Mucosa of stomach (tissue), 1 donor: ENCODE results near the gene OR1I1.

Experiments
- H3K27me3 ChIP-seq: one replicate; pipeline ENCODE4 v1.7.0; 2013; ENCODE audit warnings: mild to moderate bottlenecking, low read length; ENCODE audit not compliant: control insufficient read depth, insufficient read depth
- H3K36me3 ChIP-seq: one replicate; pipeline ENCODE4 v1.7.0; 2013; ENCODE audit warnings: low read length; ENCODE audit not compliant: control insufficient read depth, insufficient read depth
- H3K4me1 ChIP-seq: one replicate; pipeline ENCODE4 v1.7.0; 2013; ENCODE audit warnings: mild to moderate bottlenecking, low read length; ENCODE audit not compliant: control insufficient read depth, insufficient read depth
- H3K4me3 ChIP-seq: one replicate; pipeline ENCODE4 v1.7.0; 2013; ENCODE audit warnings: low read length
- H3K9ac ChIP-seq: one replicate; pipeline ENCODE4 v1.7.0; 2013; ENCODE audit warnings: mild to moderate bottlenecking, low read length, moderate library complexity
- H3K9me3 ChIP-seq: one replicate; pipeline ENCODE4 v1.7.0; 2013; ENCODE audit warnings: mild to moderate bottlenecking, low read length, moderate library complexity; ENCODE audit not compliant: control insufficient read depth
- donor health status: Pancreatic carcinoma.

The OR1I1 gene

GRCh38 chr19:15101479-15102082, 19.6 kb downstream of the OR1I1 start:
- Histone ChIP-seq H3K4me1 (no peaks in the 10 kb centered on the region), H3K4me3 (no peak overlapping the region), H3K9me3 (no peaks in the 10 kb centered on the region), H3K9ac (no peak overlapping the region), H3K27me3 (peaks cover 8% of the 10 kb centered on the region), H3K36me3 (no peaks in the 10 kb centered on the region)

- H3K9ac ChIP-seq = no peak overlapping the region
- no peak overlapping the region for H3K4me3 ChIP-seq
- no peaks in the 10 kb centered on the region for H3K4me1 ChIP-seq
Observed at GRCh38 chr19:15104003-15104402, 22.0 kb downstream of the OR1I1 start.

GRCh38 chr19:15104411-15104810, 22.4 kb downstream of the OR1I1 start:
- Histone ChIP-seq H3K4me3 (no peak overlapping the region), H3K9me3 (no peaks in the 10 kb centered on the region), H3K4me1 (no peaks in the 10 kb centered on the region)

More at GRCh38 chr19:15104003-15104402, 22.0 kb downstream of the OR1I1 start:
- Histone ChIP-seq H3K9me3 (no peaks in the 10 kb centered on the region), H3K36me3 (no peaks in the 10 kb centered on the region), H3K27me3 (peaks cover 24% of the 10 kb centered on the region)

GRCh38 chr19:15105044-15105443, 23.0 kb downstream of the OR1I1 start:
- Histone ChIP-seq H3K27me3 (peaks cover 24% of the 10 kb centered on the region), H3K4me3 (no peak overlapping the region), H3K9ac (no peak overlapping the region), H3K9me3 (no peaks in the 10 kb centered on the region), H3K4me1 (no peaks in the 10 kb centered on the region), H3K36me3 (no peaks in the 10 kb centered on the region)

More at GRCh38 chr19:15104411-15104810, 22.4 kb downstream of the OR1I1 start:
- H3K27me3 ChIP-seq = peaks cover 24% of the 10 kb centered on the region
- H3K9ac ChIP-seq = no peak overlapping the region
- H3K36me3 ChIP-seq = no peaks in the 10 kb centered on the region

GRCh38 chr19:15107061-15108010, 25.3 kb downstream of the OR1I1 start, which contains the start of gene SYDE1:
Gene SYDE1, plus strand, starts transcription at chr19:15107401. Its CDS starts 33 bp downstream, at chr19:15107434.
- Histone ChIP-seq H3K27me3 (peaks cover 24% of the 10 kb centered on the region), H3K9ac (peak within 1 kb of the TSS; percentile 9), H3K36me3 (no peaks in the 10 kb centered on the region), H3K9me3 (no peaks in the 10 kb centered on the region), H3K4me1 (no peaks in the 10 kb centered on the region), H3K4me3 (peak within 1 kb of the TSS; percentile 14)

- H3K9ac ChIP-seq = peak overlapping the region; percentile 9
- no peaks in the 10 kb centered on the region for H3K9me3 ChIP-seq
- H3K27me3 ChIP-seq = peaks cover 24% of the 10 kb centered on the region
- peak overlapping the region; percentile 14 for H3K4me3 ChIP-seq
- no peaks in the 10 kb centered on the region for H3K36me3 ChIP-seq
- no peaks in the 10 kb centered on the region for H3K4me1 ChIP-seq
Observed at GRCh38 chr19:15108145-15108844, 26.3 kb downstream of the OR1I1 start.

GRCh38 chr19:15108845-15109767, 27.1 kb downstream of the OR1I1 start:
- H3K4me1 ChIP-seq = no peaks in the 10 kb centered on the region
- H3K9me3 ChIP-seq = no peaks in the 10 kb centered on the region
- no peak overlapping the region for H3K4me3 ChIP-seq
- H3K36me3 ChIP-seq = no peaks in the 10 kb centered on the region
- H3K9ac ChIP-seq = no peak overlapping the region
- peaks cover 24% of the 10 kb centered on the region for H3K27me3 ChIP-seq

- H3K27me3 ChIP-seq = peaks cover 24% of the 10 kb centered on the region
- no peaks in the 10 kb centered on the region for H3K36me3 ChIP-seq
- H3K4me3 ChIP-seq = no peak overlapping the region
- H3K4me1 ChIP-seq = no peaks in the 10 kb centered on the region
- no peak overlapping the region for H3K9ac ChIP-seq
- no peaks in the 10 kb centered on the region for H3K9me3 ChIP-seq
Observed at GRCh38 chr19:15109768-15110417, 27.9 kb downstream of the OR1I1 start.

GRCh38 chr19:15110418-15110815, 28.4 kb downstream of the OR1I1 start:
- H3K27me3 ChIP-seq = peaks cover 24% of the 10 kb centered on the region
- H3K4me3 ChIP-seq = no peak overlapping the region
- no peaks in the 10 kb centered on the region for H3K36me3 ChIP-seq

GRCh38 chr19:15111758-15112157, 29.7 kb downstream of the OR1I1 start:
- Histone ChIP-seq H3K9ac (no peak overlapping the region), H3K36me3 (no peaks in the 10 kb centered on the region), H3K27me3 (peaks cover 15% of the 10 kb centered on the region), H3K4me1 (no peaks in the 10 kb centered on the region), H3K4me3 (no peak overlapping the region), H3K9me3 (no peaks in the 10 kb centered on the region)

More at GRCh38 chr19:15110418-15110815, 28.4 kb downstream of the OR1I1 start:
- H3K9me3 ChIP-seq = no peaks in the 10 kb centered on the region
- no peaks in the 10 kb centered on the region for H3K4me1 ChIP-seq
- H3K9ac ChIP-seq = no peak overlapping the region

GRCh38 chr19:15112385-15112784, 30.4 kb downstream of the OR1I1 start:
- no peak overlapping the region for H3K9ac ChIP-seq
- H3K4me1 ChIP-seq = no peaks in the 10 kb centered on the region
- peaks cover 11% of the 10 kb centered on the region for H3K27me3 ChIP-seq
- no peak overlapping the region for H3K4me3 ChIP-seq
- H3K36me3 ChIP-seq = no peaks in the 10 kb centered on the region
- no peaks in the 10 kb centered on the region for H3K9me3 ChIP-seq
